Activated naive CD4-positive, alpha-beta T cell treated with anti-CD3 and anti-CD28 coated beads, Interleukin-2, amount 10 ng/mL, durations not matched to agents 7 days and 5 days (primary cell): ENCODE results near the gene AKAP5.
"Not testable (repeated sequence)": the region's sequence is repeated elsewhere in the genome, so short reads cannot be mapped to it uniquely, and the experiment has no call there.

ENCODE experiments used
- CTCF ChIA-PET: fragments of 350-600 bp; sonication (Branson Sonifier 250); formaldehyde crosslinking; loops from one replicate; lab custom pipeline; 2021; ENCODE audit warnings: antibody characterized with exemption; lab: Charles Lee
- DNase-seq: peaks from one replicate; pipeline ENCODE4 v3.0.0-alpha.2; 2020
- H3K27ac Mint-ChIP-seq: one replicate; pipeline ENCODE4 v1.8.0; 2021; ENCODE audit warnings: mild to moderate bottlenecking, moderate library complexity, mixed read lengths
- H3K27me3 Mint-ChIP-seq: one replicate; pipeline ENCODE4 v1.8.0; 2021; ENCODE audit warnings: mild to moderate bottlenecking, mixed read lengths
- H3K36me3 Mint-ChIP-seq: one replicate; pipeline ENCODE4 v1.8.0; 2021; ENCODE audit warnings: mixed read lengths
- H3K4me1 Mint-ChIP-seq: one replicate; pipeline ENCODE4 v1.8.0; 2021; ENCODE audit warnings: mixed read lengths
- H3K4me3 Mint-ChIP-seq: one replicate; pipeline ENCODE4 v1.8.0; 2021; ENCODE audit warnings: mild to moderate bottlenecking, moderate library complexity, mixed read lengths
- H3K9me3 Mint-ChIP-seq: one replicate; pipeline ENCODE4 v1.8.0; 2021; ENCODE audit warnings: mixed read lengths

AKAP5 gene

GRCh38 chr14:64513271-64513670, 48.0 kb downstream of the AKAP5 start:
- H3K4me1 Mint-ChIP-seq: peaks cover 48% of the 10 kb centered on the region
- no peak overlapping the region for H3K4me3 Mint-ChIP-seq
- no peaks in the 10 kb centered on the region for H3K27me3 Mint-ChIP-seq
- CTCF ChIA-PET: interaction anchor here (0.6 kb wide), 1 partner anchor 95 kb away, joined by 3 read pairs; no protein-coding TSS in a partner anchor
- peaks cover 11% of the 10 kb centered on the region for H3K36me3 Mint-ChIP-seq
- DNase-seq: no peak
- no peaks in the 10 kb centered on the region for H3K9me3 Mint-ChIP-seq
- no peak overlapping the region for H3K27ac Mint-ChIP-seq

GRCh38 chr14:64515053-64515452, 49.8 kb downstream of the AKAP5 start:
- no peaks in the 10 kb centered on the region for H3K27me3 Mint-ChIP-seq

GRCh38 chr14:64516969-64517368, 51.7 kb downstream of the AKAP5 start:
- Mint-ChIP-seq H3K36me3 (peaks cover 7% of the 10 kb centered on the region), H3K4me1 (peaks cover 19% of the 10 kb centered on the region), H3K27me3 (no peaks in the 10 kb centered on the region), H3K9me3 (no peaks in the 10 kb centered on the region), H3K4me3 (no peak overlapping the region), H3K27ac (no peak overlapping the region)
- DNase-seq: no peak
- CTCF ChIA-PET: interaction anchor here (1.1 to 3.1 kb wide), 2 partner anchors 16 to 172 kb away, joined by 3 to 11 read pairs; no protein-coding TSS in a partner anchor

More at GRCh38 chr14:64515053-64515452, 49.8 kb downstream of the AKAP5 start:
- Mint-ChIP-seq H3K27ac (no peak overlapping the region), H3K4me3 (no peak overlapping the region), H3K36me3 (peaks cover 9% of the 10 kb centered on the region), H3K9me3 (no peaks in the 10 kb centered on the region), H3K4me1 (peaks cover 30% of the 10 kb centered on the region)
- CTCF ChIA-PET: interaction anchor here (0.6 to 3.1 kb wide), 3 partner anchors 19 to 1022 kb away, joined by 3 to 11 read pairs (median 3); no protein-coding TSS in a partner anchor
- no peak for DNase-seq

GRCh38 chr14:64517667-64518066, 52.4 kb downstream of the AKAP5 start:
- DNase-seq, H3K36me3 Mint-ChIP-seq, H3K4me3 Mint-ChIP-seq, H3K9me3 Mint-ChIP-seq, CTCF ChIA-PET, H3K27ac Mint-ChIP-seq, H3K27me3 Mint-ChIP-seq: not testable (repeated sequence)
- H3K4me1 Mint-ChIP-seq: peaks cover 16% of the 10 kb centered on the region

GRCh38 chr14:64518229-64518628, 52.9 kb downstream of the AKAP5 start:
- Mint-ChIP-seq H3K4me3 (no peak overlapping the region), H3K27ac (no peak overlapping the region), H3K36me3 (peaks cover 7% of the 10 kb centered on the region), H3K9me3 (no peaks in the 10 kb centered on the region), H3K4me1 (peaks cover 16% of the 10 kb centered on the region), H3K27me3 (no peaks in the 10 kb centered on the region)
- CTCF ChIA-PET: interaction anchor here (1.2 kb wide), 1 partner anchor 119 kb away, joined by 4 read pairs; no protein-coding TSS in a partner anchor
- no peak for DNase-seq

GRCh38 chr14:64520699-64521098, 55.4 kb downstream of the AKAP5 start:
- H3K27me3 Mint-ChIP-seq: no peaks in the 10 kb centered on the region

GRCh38 chr14:64522591-64523355, 57.5 kb downstream of the AKAP5 start:
- DNase-seq: no peak
- peaks cover 19% of the 10 kb centered on the region for H3K36me3 Mint-ChIP-seq
- H3K27ac Mint-ChIP-seq: no peak overlapping the region
- H3K27me3 Mint-ChIP-seq: no peaks in the 10 kb centered on the region
- CTCF ChIA-PET: interaction anchor here (0.6 to 1.6 kb wide), 3 partner anchors 12 to 179 kb away, joined by 3 to 9 read pairs (median 3); no protein-coding TSS in a partner anchor
- H3K4me1 Mint-ChIP-seq: peaks cover 6% of the 10 kb centered on the region
- no peaks in the 10 kb centered on the region for H3K9me3 Mint-ChIP-seq
- H3K4me3 Mint-ChIP-seq: no peak overlapping the region

More at GRCh38 chr14:64520699-64521098, 55.4 kb downstream of the AKAP5 start:
- Mint-ChIP-seq H3K4me1 (peaks cover 13% of the 10 kb centered on the region), H3K9me3 (no peaks in the 10 kb centered on the region), H3K36me3 (peaks cover 9% of the 10 kb centered on the region), H3K4me3 (no peak overlapping the region), H3K27ac (no peak overlapping the region)
- CTCF ChIA-PET: no interaction called here
- no peak for DNase-seq
